CD14-positive monocyte (primary cell): ENCODE data around the gene EMID1. TPM values are rescaled to one million over a fixed set of nuclear protein-coding genes. Genes with fewer than 3 reads are reported as not detected.

ENCODE experiments used
- DNase-seq, 3 donors: peaks; one replicate each; pipeline ENCODE4 v3.0.0-alpha.2; 2011 to 2022
- H2AFZ ChIP-seq: 2 replicates; pipeline ENCODE4 v1.6.0; 2012; ENCODE audit warnings: mild to moderate bottlenecking, low read depth, low read length, inconsistent platforms; ENCODE audit not compliant: insufficient read depth, poor library complexity, severe bottlenecking
- H3K27ac ChIP-seq, 2 donors: 1 replicate in 1 of 2; 2 replicates in 1 of 2; pipeline ENCODE4 v1.5.1; 2012 to 2013; ENCODE audit warnings: low read length in 2 of 2, control low read depth in 1 of 2, inconsistent platforms in 1 of 2, low read depth in 1 of 2, mild to moderate bottlenecking in 1 of 2
- H3K27me3 ChIP-seq, 2 donors: one replicate each; pipeline versions ENCODE4 v1.6.0 to v1.6.1; 2011 to 2013; ENCODE audit warnings: low read length in 2 of 2; ENCODE audit not compliant: control insufficient read depth in 2 of 2, insufficient read depth in 2 of 2
- H3K36me3 ChIP-seq, 2 donors: replicated peaks in 1 of 2; 1 replicate in 1 of 2; 2 replicates in 1 of 2; pipeline versions ENCODE4 v1.5.1 to v1.6.1; 2012 to 2013; ENCODE audit warnings: low read length in 2 of 2, control low read depth in 1 of 2, inconsistent platforms in 1 of 2, mild to moderate bottlenecking in 1 of 2; ENCODE audit not compliant: insufficient read depth in 2 of 2, control insufficient read depth in 1 of 2
- H3K4me1 ChIP-seq, 2 donors: 1 replicate in 1 of 2; 2 replicates in 1 of 2; pipeline versions ENCODE4 v1.5.1 to v1.6.1; 2012 to 2013; ENCODE audit warnings: low read length in 2 of 2, control low read depth in 1 of 2, inconsistent platforms in 1 of 2, mild to moderate bottlenecking in 1 of 2, moderate library complexity in 1 of 2; ENCODE audit not compliant: insufficient read depth in 2 of 2, control insufficient read depth in 1 of 2
- H3K4me2 ChIP-seq: replicated peaks from 2 replicates; pipeline ENCODE3; 2012; ENCODE audit warnings: low read length, moderate library complexity, mild to moderate bottlenecking; ENCODE audit not compliant: poor library complexity, severe bottlenecking; ENCODE audit errors: extremely low read depth
- H3K4me3 ChIP-seq, 3 experiments: fragments of 200-600 bp in 1 of 3; sonication (generic) in 1 of 3; replicated peaks in 1 of 3; 1 replicate in 2 of 3; 2 replicates in 1 of 3; pipeline ENCODE4 v1.5.1; 2011 to 2013; ENCODE audit warnings: low read length in 3 of 3, mild to moderate bottlenecking in 3 of 3, control low read depth in 2 of 3, low read depth in 2 of 3, inconsistent platforms in 1 of 3, moderate library complexity in 1 of 3
- H3K79me2 ChIP-seq: 2 replicates; pipeline ENCODE4 v1.6.0; 2012; ENCODE audit warnings: mild to moderate bottlenecking, control low read depth, inconsistent platforms, low read length, moderate library complexity; ENCODE audit not compliant: insufficient read depth
- H3K9ac ChIP-seq: 2 replicates; pipeline ENCODE4 v1.6.0; 2017; ENCODE audit warnings: low read length, mild to moderate bottlenecking; ENCODE audit not compliant: insufficient read depth, poor library complexity, severe bottlenecking
- H3K9me3 ChIP-seq, 2 donors: replicated peaks in 1 of 2; 1 replicate in 1 of 2; 2 replicates in 1 of 2; pipeline versions ENCODE4 v1.5.1 to v1.6.1; 2012 to 2013; ENCODE audit warnings: low read length in 2 of 2, control low read depth in 1 of 2; ENCODE audit not compliant: control insufficient read depth in 1 of 2, insufficient read depth in 1 of 2
- H4K20me1 ChIP-seq: 2 replicates; pipeline ENCODE4 v1.6.0; 2012; ENCODE audit warnings: mild to moderate bottlenecking, low read length, control low read depth, moderate library complexity; ENCODE audit not compliant: insufficient read depth
- H3K27ac Mint-ChIP-seq, 7 donors: one replicate each; pipeline ENCODE4 v1.8.0; 2020; ENCODE audit warnings: mild to moderate bottlenecking in 7 of 7, mixed read lengths in 7 of 7, moderate library complexity in 6 of 7, inconsistent platforms in 2 of 7
- H3K27me3 Mint-ChIP-seq, 3 donors: one replicate each; pipeline ENCODE4 v1.8.0; 2021 to 2022; ENCODE audit warnings: low read depth in 3 of 3, mild to moderate bottlenecking in 3 of 3, mixed read lengths in 3 of 3, moderate library complexity in 3 of 3, inconsistent platforms in 1 of 3
- H3K36me3 Mint-ChIP-seq, 2 donors: one replicate each; pipeline ENCODE4 v1.8.0; 2020; ENCODE audit warnings: mixed read lengths in 2 of 2, inconsistent platforms in 1 of 2, mild to moderate bottlenecking in 1 of 2
- H3K4me1 Mint-ChIP-seq: one replicate; pipeline ENCODE4 v1.8.0; 2020; ENCODE audit warnings: mild to moderate bottlenecking, mixed read lengths
- H3K4me3 Mint-ChIP-seq, 2 donors: one replicate each; pipeline ENCODE4 v1.8.0; 2020; ENCODE audit warnings: mild to moderate bottlenecking in 2 of 2, mixed read lengths in 2 of 2, moderate library complexity in 1 of 2
- H3K9me3 Mint-ChIP-seq, 7 donors: one replicate each; pipeline ENCODE4 v1.8.0; 2020 to 2022; ENCODE audit warnings: mixed read lengths in 7 of 7, mild to moderate bottlenecking in 6 of 7, moderate library complexity in 6 of 7, inconsistent platforms in 2 of 7
- WGBS: methylation state at CpG from one replicate; pipeline ENCODE4 v1.1.5; 2013; ENCODE audit warnings: missing lambda C conversion rate; ENCODE audit not compliant: insufficient coverage; 5-methylcytosine and 5-hydroxymethylcytosine counted together
- intact Hi-C, 2 donors: fragments of 100-400 bp; cut with micrococcal nuclease; formaldehyde crosslinking; loops; one replicate each; pipeline versions ENCODE4 v1.15.0 to v1.15.1; 2023
- polyA plus RNA-seq, 3 donors: library from polyadenylated mRNA; depleted of rRNA in 1 of 3; unstranded in 2 of 3; stranded (reverse) in 1 of 3; fragments of 300-500 nt in 2 of 3; fragments of >200 nt in 1 of 3; fragmentation: Illumina TruSeq in 2 of 3; gene quantifications; 1 replicate in 2 of 3; 2 replicates in 1 of 3; pipeline ENCODE4 v1.2.3, GENCODE V29; 2012 to 2021
- TF ChIP-seq, protein P1 (sequence below): fragments of 200-600 bp; IDR thresholded peaks from one replicate; pipeline ENCODE4 v1.8.0; 2022; ENCODE audit warnings: antibody characterized with exemption, mild to moderate bottlenecking

EMID1 gene
- polyA plus RNA-seq, 3 donors = not detected

DNA sequence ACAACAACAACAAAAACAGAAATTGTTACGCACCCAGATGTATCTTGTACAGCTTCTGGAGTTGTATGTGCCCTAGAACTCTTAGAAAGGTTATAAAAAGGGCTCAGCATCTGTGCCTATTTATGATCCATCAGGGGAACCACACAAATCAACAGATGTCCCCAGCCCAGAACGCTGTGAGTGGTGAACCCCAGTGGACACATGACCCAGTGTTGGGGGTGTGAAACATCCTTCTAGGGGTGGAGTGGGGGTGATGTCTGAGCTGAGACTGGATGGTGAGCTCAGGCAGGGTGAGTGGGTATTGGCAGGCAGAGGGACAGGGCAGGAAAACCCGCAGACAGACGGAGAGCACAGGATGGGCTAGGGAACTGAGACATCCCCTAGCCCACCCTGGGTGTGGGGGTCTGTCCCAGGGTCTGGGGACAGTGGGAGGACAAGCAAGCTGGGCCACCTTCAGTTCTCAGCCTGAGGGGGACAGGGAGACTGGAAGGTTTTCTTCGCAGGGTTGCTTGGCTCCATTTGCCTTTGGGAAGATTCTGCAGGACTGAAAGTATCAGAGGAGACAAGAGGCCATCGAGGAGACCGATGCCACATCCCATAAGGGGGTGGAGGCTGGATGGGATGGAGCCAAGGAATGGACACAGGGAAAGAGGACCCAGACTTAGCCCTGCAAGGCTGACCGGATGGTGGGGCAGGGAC is 5.8 kb upstream of the EMID1 start:
- Histone ChIP-seq H3K36me3 (no peaks in the 10 kb centered on the region), H3K79me2 (no peaks in the 10 kb centered on the region), H3K9me3 (no peaks in the 10 kb centered on the region), H2AFZ (no peak overlapping the region), H4K20me1 (no peaks in the 10 kb centered on the region), H3K4me1 (peaks cover 8 to 15% of the 10 kb centered on the region in 2 donors), H3K27me3 (peaks cover 0 to under 1% of the 10 kb centered on the region in 2 donors), H3K9ac (no peak overlapping the region), H3K4me2 (no peak overlapping the region), H3K27ac (no peak overlapping the region), H3K4me3 (no peak overlapping the region)
- WGBS = 60% methylated on average over 2 of the region's 8 CpGs
- Mint-ChIP-seq H3K36me3 (no peaks in the 10 kb centered on the region), H3K4me1 (peaks cover 17% of the 10 kb centered on the region), H3K27ac (no peak overlapping the region), H3K9me3 (peaks cover 0 to 2% (median 0%) of the 10 kb centered on the region in 7 donors), H3K27me3 (peaks cover 3 to 16% (median 8%) of the 10 kb centered on the region in 3 donors), H3K4me3 (no peak overlapping the region)
- intact Hi-C loops = no loop called here
- no peak for DNase-seq
- TF ChIP-seq, protein P1, sequence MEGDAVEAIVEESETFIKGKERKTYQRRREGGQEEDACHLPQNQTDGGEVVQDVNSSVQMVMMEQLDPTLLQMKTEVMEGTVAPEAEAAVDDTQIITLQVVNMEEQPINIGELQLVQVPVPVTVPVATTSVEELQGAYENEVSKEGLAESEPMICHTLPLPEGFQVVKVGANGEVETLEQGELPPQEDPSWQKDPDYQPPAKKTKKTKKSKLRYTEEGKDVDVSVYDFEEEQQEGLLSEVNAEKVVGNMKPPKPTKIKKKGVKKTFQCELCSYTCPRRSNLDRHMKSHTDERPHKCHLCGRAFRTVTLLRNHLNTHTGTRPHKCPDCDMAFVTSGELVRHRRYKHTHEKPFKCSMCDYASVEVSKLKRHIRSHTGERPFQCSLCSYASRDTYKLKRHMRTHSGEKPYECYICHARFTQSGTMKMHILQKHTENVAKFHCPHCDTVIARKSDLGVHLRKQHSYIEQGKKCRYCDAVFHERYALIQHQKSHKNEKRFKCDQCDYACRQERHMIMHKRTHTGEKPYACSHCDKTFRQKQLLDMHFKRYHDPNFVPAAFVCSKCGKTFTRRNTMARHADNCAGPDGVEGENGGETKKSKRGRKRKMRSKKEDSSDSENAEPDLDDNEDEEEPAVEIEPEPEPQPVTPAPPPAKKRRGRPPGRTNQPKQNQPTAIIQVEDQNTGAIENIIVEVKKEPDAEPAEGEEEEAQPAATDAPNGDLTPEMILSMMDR = no peak

- Histone ChIP-seq H3K36me3 (no peaks in the 10 kb centered on the region), H3K27me3 (peaks cover 0 to 7% of the 10 kb centered on the region in 2 donors), H3K9ac (no peak overlapping the region), H3K79me2 (no peaks in the 10 kb centered on the region), H4K20me1 (no peaks in the 10 kb centered on the region), H2AFZ (no peak overlapping the region), H3K4me1 (peaks cover 11 to 20% of the 10 kb centered on the region in 2 donors), H3K9me3 (no peaks in the 10 kb centered on the region), H3K4me2 (no peak overlapping the region), H3K27ac (no peak overlapping the region), H3K4me3 (no peak overlapping the region)
- DNase-seq = no peak
- TF ChIP-seq, protein P1 = no peak
- intact Hi-C loops = no loop called here
- Mint-ChIP-seq H3K4me3 (no peak overlapping the region), H3K4me1 (peaks cover 21% of the 10 kb centered on the region), H3K27me3 (peaks cover 9 to 22% (median 16%) of the 10 kb centered on the region in 3 donors), H3K36me3 (peaks cover 0 to 2% of the 10 kb centered on the region in 2 donors), H3K27ac (no peak overlapping the region), H3K9me3 (peaks cover 0 to 2% (median 0%) of the 10 kb centered on the region in 7 donors)
- WGBS = 87% methylated on average over 5 of the region's 7 CpGs
These were observed 4.8 kb upstream of the EMID1 start for GRCh38 chr22:29200901-29201300.
